Measurements from ENCODE around the gene BTN2A1.
"Not testable (repeated sequence)": the region's sequence is repeated elsewhere in the genome, so short reads cannot be mapped to it uniquely, and the experiment has no call there.

The BTN2A1 gene

GRCh38 chr6:26457264-26457805 is 420 bp upstream of the BTN2A1 start:
- H3K4me3 ChIP-seq (ENCODE audit: low read depth, low read length), result no peak overlapping the region
- TF ChIP-seq CTCF (IDR thresholded peaks at IDR 0.05; ENCODE audit: borderline replicate concordance, insufficient read depth, low read depth, low read length), result no peak

GRCh38 chr6:26459023-26459810 is 1.5 kb downstream of the BTN2A1 start:
- TF ChIP-seq CTCF (IDR thresholded peaks at IDR 0.05; ENCODE audit: borderline replicate concordance, insufficient read depth, low read depth, low read length), result no peak
- H3K4me3 ChIP-seq (ENCODE audit: low read depth, low read length), result no peak overlapping the region

- not testable (repeated sequence) for H3K4me3 ChIP-seq (ENCODE audit: low read depth, low read length)
Observed at GRCh38 chr6:26461353-26461752, 3.6 kb downstream of the BTN2A1 start.

GRCh38 chr6:26464014-26464413 is 6.3 kb downstream of the BTN2A1 start:
- no peak overlapping the region for H3K4me3 ChIP-seq (ENCODE audit: low read depth, low read length)
- no peak for TF ChIP-seq CTCF (IDR thresholded peaks at IDR 0.05; ENCODE audit: borderline replicate concordance, insufficient read depth, low read depth, low read length)

- TF ChIP-seq CTCF (IDR thresholded peaks at IDR 0.05; ENCODE audit: borderline replicate concordance, insufficient read depth, low read depth, low read length), result no peak
- H3K4me3 ChIP-seq (ENCODE audit: low read depth, low read length), result no peak overlapping the region
Observed at GRCh38 chr6:26464416-26465131, 6.8 kb downstream of the BTN2A1 start.

GRCh38 chr6:26465776-26466175 is 8.0 kb downstream of the BTN2A1 start:
- TF ChIP-seq CTCF (IDR thresholded peaks at IDR 0.05; ENCODE audit: borderline replicate concordance, insufficient read depth, low read depth, low read length), result no peak
- no peak overlapping the region for H3K4me3 ChIP-seq (ENCODE audit: low read depth, low read length)

GRCh38 chr6:26468829-26469228 is 11.1 kb downstream of the BTN2A1 start:
- TF ChIP-seq CTCF (IDR thresholded peaks at IDR 0.05; ENCODE audit: borderline replicate concordance, insufficient read depth, low read depth, low read length), result no peak
- no peak overlapping the region for H3K4me3 ChIP-seq (ENCODE audit: low read depth, low read length)

Data from GM12875 (cell line).